IPS-NIHi7 (cell line): ENCODE data around the gene DPY19L3.
"Not testable (repeated sequence)": the region's sequence is repeated elsewhere in the genome, so short reads cannot be mapped to it uniquely, and the experiment has no call there.

Source experiments
- DNase-seq: peaks from one replicate; pipeline ENCODE4 v3.0.0; 2012; ENCODE audit warnings: mixed read lengths; ENCODE audit errors: extremely low spot score

The DPY19L3 gene

DNA sequence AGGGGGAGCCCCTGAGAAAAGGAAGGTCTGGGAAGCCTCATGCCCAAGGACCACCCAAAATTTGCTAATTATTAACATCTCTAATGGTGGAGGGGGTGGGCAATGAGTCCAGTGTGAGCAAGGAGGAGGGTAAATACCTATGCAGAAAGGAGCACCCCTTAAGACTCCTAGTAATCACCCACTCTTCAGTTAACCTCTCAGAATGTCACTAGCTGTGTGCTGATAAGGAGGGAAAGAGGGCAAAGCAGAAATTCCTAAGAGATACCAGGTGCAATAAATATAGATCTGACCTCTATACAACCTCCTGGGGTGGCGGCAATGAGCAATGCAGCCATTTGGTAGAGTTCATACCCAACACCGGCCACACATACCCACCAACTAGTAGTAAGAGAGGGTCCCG lies 12.7 kb upstream of the DPY19L3 start:
- DNase-seq = no peak

DNA sequence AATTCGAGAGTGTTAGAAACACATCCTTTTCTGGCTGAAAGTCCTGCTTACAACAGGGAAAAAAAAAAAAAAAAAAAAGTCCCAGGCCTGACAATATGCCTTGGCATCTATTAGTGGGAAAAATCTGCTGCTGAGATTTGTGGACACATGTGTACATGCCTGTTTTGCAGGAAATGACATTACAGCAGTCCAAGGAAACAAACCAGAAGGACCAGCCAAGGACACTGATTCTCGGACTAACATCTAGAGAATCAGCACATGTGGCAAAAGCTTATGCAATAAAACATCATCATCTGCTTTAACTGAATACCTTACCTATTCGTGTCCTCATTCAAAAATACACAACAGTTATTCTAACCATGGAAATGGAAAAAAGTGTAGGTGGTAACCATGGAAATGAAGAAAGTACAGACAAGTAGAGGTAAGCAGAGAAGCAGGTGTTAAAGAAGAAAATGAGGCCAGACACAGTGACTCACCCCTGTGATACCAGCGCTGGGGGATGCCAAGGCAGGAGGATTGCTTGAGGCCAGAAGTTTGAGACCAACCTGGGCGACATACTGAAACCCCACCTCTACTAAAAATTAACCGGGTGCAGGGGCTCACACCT lies 9.4 kb upstream of the DPY19L3 start:
- no peak for DNase-seq

DNA sequence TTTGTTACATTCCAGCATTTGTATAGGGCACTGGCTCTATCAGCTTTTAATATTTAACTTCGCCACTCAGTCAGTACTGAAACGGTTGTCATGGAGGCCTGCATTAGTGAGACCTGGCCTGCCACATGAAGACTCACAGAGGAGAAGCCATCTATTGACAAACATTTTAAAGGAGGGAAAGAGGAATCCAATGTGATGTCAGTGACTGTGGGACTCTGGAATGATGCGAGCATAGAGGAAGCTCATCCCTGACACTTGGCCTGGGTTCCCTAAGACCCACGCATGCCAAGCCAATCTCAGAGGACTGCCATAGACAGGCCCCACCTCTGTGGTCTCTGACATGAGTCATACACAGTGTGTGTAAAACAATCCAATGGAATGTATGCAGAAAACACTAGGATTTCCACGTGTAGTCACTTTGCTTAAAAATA lies 7.9 kb upstream of the DPY19L3 start:
- DNase-seq = no peak

DNA sequence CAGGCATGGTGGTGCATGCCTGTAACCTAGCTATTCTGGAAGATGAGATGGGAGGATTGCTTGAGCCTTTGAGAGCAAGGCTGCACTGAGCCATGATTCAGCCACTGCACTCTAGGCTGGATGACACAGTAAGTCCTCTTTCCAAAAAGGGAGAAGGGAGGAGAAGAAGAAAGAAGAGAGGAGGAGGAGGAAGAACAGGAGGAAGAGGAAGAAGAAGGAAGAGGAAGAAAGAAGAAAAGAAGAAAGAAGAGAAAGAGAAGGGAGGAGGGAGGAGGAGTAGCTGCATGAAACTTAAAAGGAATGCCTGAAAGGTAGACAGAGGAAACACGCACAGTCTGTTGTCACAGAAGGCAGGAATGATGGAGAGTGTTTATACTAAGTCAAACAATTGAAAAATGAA lies 3.6 kb upstream of the DPY19L3 start:
- DNase-seq = no peak

DNA sequence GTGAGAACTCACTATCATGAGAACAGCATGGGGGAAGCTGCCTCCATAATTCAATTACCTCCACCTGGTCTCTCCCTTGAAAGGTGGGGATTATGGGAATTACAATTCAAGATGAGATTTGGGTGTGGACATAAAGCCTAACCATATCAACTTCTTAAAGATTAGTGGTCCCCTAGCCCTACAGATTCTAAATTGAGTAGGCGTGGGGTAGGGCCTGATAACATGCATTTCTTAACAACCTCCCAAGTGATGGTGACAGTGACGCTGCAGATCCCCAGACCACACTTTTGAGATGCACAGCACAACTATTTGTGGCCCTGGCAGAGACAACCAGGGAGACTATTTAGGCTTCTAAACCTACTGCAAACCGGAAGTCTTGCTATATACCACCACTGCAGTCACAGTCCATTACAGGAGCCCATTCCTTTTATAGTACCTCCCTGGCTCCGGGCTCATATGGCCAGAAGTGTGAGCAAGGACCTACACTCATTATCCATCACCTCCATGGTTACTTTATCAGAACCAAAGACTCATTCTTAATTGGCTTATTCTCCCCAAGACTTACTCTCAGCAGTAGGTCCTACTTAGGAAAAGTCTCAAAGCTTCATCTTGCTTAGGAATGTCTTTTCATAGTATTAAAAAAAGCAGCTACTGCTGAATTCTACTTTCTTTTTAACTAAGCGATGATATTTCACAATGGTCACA lies 2.1 kb upstream of the DPY19L3 start:
- no peak for DNase-seq

DNA sequence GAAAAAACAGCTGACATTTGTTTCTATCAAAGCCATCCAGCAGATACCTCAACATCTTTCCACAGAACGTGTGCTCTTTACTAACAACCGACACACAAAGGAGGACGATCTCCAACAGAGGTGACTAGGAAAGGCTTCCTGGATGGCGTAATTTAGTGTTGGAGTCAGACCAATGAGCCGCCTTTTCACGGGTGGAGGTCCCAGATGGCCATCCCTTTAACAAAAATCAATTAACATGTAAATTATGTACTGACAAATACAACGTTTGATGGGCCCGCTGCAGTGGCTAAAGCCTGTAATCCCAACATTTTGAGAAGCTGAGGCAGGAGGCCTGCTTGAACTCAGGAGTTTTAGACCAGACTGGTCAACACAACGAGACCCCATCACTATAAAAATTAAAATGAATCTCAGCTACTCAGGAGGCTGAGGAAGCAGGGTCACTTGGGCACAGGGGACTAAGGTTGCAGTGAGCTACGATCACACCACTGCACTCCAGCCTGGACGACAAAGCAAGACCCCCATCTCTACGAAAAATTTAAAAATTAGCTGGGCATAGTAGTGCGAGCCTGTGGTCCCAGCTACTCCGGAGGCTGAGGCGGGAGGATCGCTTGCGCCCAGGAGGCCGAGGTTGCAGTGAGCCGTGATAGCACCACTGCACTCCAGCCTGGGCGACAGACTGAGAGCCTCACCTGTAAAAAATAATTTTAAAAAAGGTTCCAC lies 1.2 kb upstream of the DPY19L3 start:
- peak; percentile 22 for DNase-seq

DNA sequence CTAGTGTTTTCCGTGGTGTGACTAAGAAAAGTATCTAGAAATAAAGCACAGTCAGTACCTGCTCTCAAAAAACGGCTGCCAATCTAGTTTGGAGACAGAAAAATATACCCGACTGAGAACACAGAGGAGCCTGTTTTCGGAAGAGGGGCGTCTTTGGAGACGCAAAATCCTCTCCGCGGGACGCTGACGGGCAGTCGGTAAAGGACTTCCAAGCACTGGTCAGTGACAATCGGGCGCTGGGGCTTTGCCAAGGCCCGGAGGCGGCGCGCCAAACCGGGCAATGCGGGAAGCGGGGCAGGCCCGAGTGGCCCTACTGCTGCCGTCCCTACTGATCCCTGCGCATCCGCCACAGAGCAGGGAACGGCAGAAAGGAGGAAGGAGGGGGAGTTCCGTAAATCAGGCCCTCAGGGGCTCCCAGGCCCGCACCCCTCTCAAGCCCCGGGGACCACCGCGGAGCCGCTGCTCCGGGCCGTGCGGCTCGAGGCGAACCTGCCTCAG lies 588 bp upstream of the DPY19L3 start:
- peak; percentile 48 for DNase-seq

DNA sequence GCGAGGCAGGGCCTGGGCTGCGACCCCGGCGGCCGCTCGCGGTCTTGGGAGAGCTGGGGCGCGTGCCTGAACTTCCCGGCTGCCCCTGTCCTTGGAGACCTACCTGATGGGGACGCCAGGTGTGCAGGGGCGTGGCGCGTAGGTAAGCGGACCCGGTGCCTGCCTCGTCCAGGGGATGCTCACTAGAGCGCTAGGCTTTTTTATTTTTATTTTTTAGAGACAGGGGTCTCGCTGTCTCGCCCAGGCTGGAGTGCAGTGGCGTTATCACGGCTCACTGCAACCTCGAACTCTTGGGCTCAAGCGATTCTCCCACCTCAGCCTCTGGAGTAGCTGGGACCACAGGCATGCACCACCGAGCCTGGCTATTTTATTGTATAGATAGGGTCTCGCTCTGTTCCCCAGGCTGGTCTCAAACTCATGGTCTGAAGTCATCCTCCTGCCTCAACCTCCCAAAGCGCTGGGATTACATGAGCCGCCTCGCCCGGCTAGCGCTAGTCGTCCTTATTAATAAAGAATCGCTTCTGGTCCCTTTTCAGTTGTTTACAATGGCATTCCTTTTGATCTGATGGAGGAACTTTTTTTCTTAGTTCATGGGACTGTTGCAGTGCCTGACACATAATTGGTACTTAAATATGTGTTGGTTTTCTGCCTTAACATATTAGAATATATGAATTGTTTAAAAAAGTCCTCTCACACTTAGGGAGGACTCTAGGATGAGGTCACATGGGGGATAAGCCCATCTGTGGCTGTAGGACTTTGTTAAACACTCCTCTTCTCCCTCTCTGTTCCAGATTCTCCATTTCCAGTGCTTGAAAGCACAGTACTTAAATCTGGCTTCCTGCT lies 812 bp downstream of the DPY19L3 start:
- DNase-seq = no peak

DNA sequence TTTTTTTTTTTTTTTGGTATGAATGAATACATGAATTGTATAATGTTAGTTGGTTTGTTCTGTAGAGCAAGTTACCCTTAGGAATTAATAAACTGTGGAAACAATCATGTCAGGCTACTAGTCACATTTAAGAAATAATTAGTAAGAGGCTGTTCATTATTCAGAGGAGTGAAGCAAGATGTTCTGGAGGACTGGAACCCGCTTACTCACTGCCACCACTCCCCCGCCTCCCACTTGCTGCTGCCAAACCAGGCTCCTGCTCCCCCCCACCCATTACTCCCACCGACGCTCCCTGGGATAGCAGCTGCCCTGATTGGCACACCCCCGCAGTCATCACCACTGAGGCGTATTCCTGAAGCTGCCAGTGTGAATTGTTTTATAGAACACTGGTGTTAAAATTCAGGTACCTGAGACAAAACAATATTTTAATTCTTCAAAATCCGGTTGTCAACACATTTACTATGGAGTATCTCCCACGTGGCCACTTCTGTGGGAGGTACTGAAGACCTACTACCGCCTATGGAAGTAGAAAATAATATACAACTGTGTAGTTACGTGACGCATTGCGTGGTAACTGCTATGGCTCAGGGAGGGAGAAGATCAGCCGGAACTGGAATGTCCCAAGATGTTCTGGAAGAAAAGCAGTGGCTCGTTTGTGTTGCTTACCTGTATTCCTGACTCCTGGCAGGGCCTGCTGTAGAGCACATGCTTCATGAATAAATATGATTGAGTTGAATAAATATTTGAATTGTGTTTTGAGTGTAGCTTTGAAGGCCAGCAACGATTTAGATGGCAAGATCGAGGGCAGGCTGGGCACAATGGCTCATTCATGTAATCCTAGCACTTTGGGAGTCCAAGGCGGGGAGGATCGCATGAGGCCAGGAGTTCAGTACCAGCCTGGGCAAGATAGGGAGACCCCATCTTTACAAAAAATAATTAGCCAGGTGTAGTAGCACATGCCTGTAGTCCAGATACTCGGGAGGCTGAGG lies 1.7 kb downstream of the DPY19L3 start:
- DNase-seq = peak; percentile 25

DNA sequence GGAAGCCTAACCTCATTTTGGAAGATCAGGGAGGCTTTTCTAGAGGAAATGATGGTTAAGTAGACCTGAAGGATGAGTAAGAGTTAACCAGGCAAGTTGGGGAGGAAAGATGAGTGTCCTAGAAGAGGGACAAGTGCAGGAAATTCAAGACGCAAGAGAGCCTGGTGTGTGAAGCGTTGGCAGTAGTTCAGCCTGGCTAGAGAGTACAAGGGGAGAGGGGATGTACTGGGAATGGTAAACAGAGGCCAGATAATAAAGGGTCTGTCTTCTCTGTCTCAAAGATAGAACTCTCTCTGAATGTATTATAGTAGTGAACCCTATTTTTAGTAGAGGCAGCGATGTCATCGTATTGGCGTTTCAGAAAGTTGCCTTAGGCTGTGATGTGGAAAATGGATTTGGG lies 9.7 kb downstream of the DPY19L3 start:
- no peak for DNase-seq

DNA sequence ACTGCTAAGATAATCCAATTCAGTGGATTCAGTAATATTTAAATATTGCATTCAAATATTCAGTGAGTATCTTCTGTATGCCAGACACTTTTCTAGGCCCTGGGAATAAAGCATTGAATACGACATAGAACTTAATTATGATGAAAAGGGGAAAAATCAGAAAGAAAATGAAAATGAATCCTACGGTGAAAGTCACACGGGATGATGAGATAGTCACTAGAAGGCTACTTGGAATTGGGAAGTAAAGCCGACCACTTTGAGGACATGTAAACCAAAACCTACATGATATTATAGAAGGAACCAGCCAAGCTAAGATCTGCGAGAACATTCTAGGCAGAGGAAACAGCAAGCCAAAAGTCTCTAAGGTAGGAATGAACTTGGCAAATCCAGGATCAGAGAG lies 10.1 kb downstream of the DPY19L3 start:
- no peak for DNase-seq

DNA sequence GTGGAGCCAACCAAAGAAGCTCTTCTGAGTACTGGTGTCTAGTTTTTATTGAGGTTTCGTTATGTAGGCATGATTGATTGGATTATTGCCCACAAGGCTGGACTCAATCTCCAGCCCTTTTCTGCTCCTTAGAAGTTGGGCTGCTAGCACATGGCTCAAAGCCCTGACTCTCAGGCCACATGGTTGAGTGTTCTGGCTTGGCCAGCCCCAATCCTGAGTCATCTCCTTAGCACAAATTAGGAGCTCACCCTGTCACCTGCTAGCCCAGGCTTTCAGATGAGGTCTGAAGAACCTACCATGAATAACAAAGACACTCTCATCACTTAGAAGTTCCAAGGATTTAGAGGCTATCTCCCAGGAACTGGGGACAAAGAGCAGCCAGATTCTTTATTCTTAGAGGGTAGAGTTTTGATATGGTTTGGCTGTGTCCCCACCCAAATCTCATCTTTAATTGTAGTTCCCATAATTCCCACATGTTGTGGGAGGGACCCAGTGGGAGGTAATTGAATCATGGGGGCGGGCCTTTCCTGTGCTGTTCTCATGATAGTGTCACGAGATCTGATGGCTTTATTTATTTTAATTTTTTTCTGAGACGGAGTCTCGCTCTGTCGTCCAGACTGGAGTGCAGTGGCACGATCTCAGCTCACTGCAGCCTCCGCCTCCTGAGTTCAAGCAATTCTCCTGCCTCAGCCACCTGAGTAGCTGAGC lies 11.3 kb downstream of the DPY19L3 start:
- no peak for DNase-seq

DNA sequence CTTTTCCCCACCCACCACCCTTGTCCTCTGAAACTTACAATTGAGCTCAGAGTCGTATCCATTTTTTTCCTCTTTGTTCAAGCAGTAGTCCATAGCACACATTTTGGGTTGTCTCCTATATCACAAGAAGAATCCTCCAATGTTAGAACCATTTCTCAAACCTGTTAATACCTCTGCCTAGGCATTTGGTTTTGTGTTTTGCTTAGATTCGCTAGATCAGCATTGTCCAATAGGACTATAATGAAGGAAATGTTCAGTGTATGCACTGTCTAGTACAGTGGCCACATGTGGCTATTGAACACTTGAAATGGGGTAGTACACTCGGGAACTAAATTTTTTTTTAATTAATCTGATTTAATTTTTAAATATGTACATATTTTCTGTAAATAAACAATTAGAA lies 12.6 kb downstream of the DPY19L3 start:
- DNase-seq = no peak

DNA sequence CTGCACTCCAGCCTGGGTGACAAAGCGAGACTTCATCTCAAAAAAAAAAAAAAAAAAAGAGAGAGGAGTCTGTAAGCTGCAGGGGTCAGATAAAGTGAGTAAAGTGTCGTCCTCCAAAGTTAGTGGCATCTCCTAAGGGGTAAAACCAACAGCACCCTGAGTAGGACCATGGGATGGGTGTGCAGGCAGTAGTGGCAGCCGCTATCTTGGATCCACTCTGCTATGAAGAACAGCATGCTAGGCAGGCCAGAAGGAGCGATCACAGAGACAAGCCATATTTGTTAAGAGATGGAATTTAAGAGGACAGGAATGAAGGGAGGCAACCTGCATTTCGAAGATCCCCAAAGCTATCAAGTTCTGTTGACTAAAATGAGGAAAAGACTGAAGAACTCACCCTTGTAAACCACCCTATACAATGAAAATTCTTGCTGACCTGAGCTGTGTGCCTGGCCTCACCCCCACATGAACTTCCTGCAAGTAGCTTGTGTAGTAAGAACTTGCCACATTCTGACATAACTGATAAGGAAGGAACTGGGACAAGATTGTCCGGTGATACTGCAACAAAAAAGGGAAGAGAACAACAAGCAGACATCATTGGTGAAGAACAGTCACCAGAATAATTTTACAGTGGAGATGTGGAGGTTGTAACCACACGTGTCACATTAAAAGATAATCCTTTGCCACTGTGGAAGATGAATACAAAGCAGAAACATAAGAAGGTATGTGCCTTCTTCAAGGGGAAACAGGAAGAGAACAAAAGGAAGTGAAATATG lies 16.2 kb downstream of the DPY19L3 start:
- no peak for DNase-seq

DNA sequence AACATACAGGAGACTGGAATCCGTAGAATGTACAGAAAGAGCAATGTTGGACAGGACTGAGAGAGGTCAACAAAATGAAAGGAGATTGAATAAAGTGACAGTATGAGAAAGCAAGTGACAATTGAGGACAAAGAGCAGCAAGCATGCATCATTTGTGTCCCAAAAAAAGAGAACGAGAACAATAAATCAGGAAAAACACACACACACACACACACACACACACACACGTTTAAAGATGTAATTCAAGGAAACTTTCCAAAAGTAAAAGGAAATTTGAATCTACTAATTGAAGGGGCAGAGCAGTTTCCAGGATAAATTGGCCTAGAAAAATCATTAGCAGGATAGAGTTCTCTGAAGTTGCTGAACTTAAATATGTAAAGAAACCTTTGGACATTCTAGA lies 16.9 kb downstream of the DPY19L3 start:
- no peak for DNase-seq

DNA sequence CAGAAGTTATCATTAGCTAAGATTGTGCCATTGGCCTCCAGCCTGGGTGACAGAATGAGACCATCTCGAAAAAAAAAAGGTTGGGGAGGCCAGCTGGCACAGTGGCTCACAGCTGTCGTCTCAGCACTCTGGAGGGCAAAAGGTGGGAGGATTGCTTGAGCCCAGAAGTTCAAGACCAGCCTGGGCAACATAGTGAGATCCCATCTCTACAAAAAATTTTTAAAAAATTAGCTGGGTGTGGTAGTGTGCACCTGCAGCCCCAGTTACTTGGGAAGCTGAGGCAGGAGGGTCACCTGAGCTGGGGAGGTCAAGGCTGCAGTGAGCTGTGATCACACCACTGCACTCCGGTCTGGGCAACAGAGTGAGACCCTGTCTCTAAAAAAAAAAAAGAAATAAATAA lies 18.4 kb downstream of the DPY19L3 start:
- not testable (repeated sequence) for DNase-seq

DNA sequence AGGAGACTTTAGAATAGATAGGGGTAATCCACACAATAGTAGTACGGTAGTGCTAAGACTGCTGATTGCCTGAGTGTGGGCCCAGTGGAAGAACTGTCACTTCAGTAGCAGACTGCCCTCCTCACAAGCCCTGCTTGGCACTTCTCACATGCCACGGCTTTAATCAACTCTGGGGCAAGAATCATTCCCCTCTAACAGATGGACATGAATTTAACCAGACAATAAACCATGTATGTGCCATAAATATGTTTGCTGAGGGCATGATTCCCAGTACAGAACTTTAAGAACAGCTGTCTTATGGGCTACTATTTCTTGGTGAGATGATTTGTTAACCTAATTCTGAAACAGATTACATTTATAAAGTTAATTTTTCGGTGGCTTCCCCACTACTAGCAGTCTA lies 22.0 kb downstream of the DPY19L3 start:
- no peak for DNase-seq

DNA sequence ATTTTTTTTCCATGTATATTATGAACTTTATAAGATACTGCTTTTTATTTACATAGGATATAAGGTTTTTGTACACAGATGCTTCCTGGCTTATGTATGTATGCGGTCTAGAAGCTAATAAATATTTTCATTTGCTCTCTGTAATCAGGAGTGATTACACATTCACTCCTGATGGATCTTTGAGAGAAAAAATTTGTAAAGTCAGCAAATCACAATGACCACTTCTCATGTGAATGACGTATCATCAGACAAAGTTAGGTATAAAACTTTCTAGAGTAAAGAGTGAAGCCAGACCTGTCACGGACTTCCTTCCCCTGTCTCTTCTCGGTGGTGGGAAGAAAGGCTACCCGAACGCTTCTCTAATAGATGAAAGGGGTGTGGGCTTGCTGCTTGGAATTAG lies 31.1 kb downstream of the DPY19L3 start:
- no peak for DNase-seq

DNA sequence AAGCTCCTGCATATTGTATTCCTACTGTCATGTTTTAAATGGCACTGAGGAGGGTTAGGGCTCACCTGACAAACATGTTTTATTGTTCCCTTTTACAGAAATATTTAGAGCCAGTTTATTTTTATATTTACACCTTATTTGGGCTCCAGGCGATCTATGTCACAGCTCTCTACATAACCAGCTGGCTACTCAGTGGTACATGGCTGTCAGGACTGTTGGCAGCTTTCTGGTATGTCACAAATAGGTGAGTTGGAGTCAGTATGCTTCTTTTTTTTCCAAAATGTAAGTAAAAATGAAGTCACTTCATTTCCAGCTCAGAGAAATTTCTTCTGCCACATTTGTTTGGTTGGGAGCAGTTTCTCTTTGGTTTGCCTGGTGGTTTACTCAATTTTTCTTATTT lies 31.5 kb downstream of the DPY19L3 start:
- DNase-seq = no peak
